Endodermal cell (in vitro differentiated cells): ENCODE measurements around the gene SFTPD. TPM values are rescaled to one million over a fixed set of nuclear protein-coding genes. Genes with fewer than 3 reads are reported as not detected.

Experiments used
- DNase-seq: peaks from one replicate; pipeline ENCODE4 v3.0.0-alpha.2; 2017
- H3K27ac ChIP-seq: 2 replicates; pipeline ENCODE4 v1.5.1; 2013; ENCODE audit warnings: mild to moderate bottlenecking, low read depth, low read length, moderate library complexity
- H3K27me3 ChIP-seq: 2 replicates; pipeline ENCODE4 v1.6.1; 2013; ENCODE audit warnings: mild to moderate bottlenecking, low read length, moderate library complexity; ENCODE audit not compliant: insufficient read depth, control insufficient read depth, poor library complexity, severe bottlenecking
- H3K36me3 ChIP-seq: 2 replicates; pipeline ENCODE4 v1.7.0; 2013; ENCODE audit warnings: mild to moderate bottlenecking, low read length, moderate library complexity; ENCODE audit not compliant: control insufficient read depth, insufficient read depth
- H3K4me1 ChIP-seq: one replicate; pipeline ENCODE4 v1.7.0; 2013; ENCODE audit warnings: low read length; ENCODE audit not compliant: control insufficient read depth, insufficient read depth
- H3K4me3 ChIP-seq: 2 replicates; pipeline ENCODE4 v1.5.1; 2013; ENCODE audit warnings: mild to moderate bottlenecking, low read length, moderate library complexity
- H3K9ac ChIP-seq: 2 replicates; pipeline ENCODE4 v1.6.1; 2013; ENCODE audit warnings: mild to moderate bottlenecking, low read length, moderate library complexity; ENCODE audit not compliant: poor library complexity, severe bottlenecking; ENCODE audit errors: extremely low read depth
- H3K9me3 ChIP-seq: 2 replicates; pipeline ENCODE4 v1.6.1; 2013; ENCODE audit warnings: mild to moderate bottlenecking, low read length, moderate library complexity; ENCODE audit not compliant: control insufficient read depth
- H3K27ac Mint-ChIP-seq: 2 replicates; pipeline ENCODE4 v1.8.0; 2020; ENCODE audit warnings: mixed read lengths
- H3K27me3 Mint-ChIP-seq: 2 replicates; pipeline ENCODE4 v1.8.0; 2021; ENCODE audit warnings: mild to moderate bottlenecking, mixed read lengths; ENCODE audit not compliant: insufficient read depth
- H3K36me3 Mint-ChIP-seq: 2 replicates; pipeline ENCODE4 v1.8.0; 2020; ENCODE audit warnings: low read depth, mixed read lengths
- H3K4me1 Mint-ChIP-seq: 2 replicates; pipeline ENCODE4 v1.8.0; 2020; ENCODE audit warnings: mixed read lengths
- H3K4me3 Mint-ChIP-seq: 2 replicates; pipeline ENCODE4 v1.8.0; 2020; ENCODE audit warnings: mild to moderate bottlenecking, moderate library complexity, mixed read lengths
- H3K9me3 Mint-ChIP-seq: 2 replicates; pipeline ENCODE4 v1.8.0; 2020; ENCODE audit warnings: mild to moderate bottlenecking, mixed read lengths
- WGBS, 2 experiments: methylation state at CpG; one replicate each; pipeline versions ENCODE4 v1.1.5 to v1.1.7; 2013; ENCODE audit warnings: missing lambda C conversion rate in 2 of 2, mixed read lengths in 1 of 2; ENCODE audit not compliant: insufficient coverage in 1 of 2, insufficient read length in 1 of 2; 5-methylcytosine and 5-hydroxymethylcytosine counted together
- total RNA-seq, 2 donors: library from RNA; stranded (reverse); fragmentation: NEBNext Ultra II Directional in 1 of 2; extraction: Animal tissue kit (Norgen Biotek cat#: 25700) in 1 of 2; gene quantifications; 2 replicates in 1 of 2; 3 replicates in 1 of 2; pipeline ENCODE4 v1.2.1, GENCODE V29; 2021
- TF ChIP-seq, protein P1 (sequence below): fragments of 200-600 bp; sonication (generic); conservative IDR thresholded peaks from 2 replicates; pipeline ENCODE4 v1.5.0; 2021; ENCODE audit warnings: antibody characterized with exemption, mild to moderate bottlenecking

The SFTPD gene
- total RNA-seq, 2 donors from 2014 or later, result 0.42 to 0.86 TPM

- H3K4me3 Mint-ChIP-seq, result no peak overlapping the region
- Histone ChIP-seq H3K27me3 (no peaks in the 10 kb centered on the region), H3K27ac (no peak overlapping the region), H3K9ac (no peak overlapping the region), H3K9me3 (no peaks in the 10 kb centered on the region), H3K4me1 (no peaks in the 10 kb centered on the region), H3K36me3 (peaks cover 12% of the 10 kb centered on the region), H3K4me3 (no peak overlapping the region)
- H3K27me3 Mint-ChIP-seq, result no peaks in the 10 kb centered on the region
- DNase-seq, result no peak
- H3K9me3 Mint-ChIP-seq, result no peaks in the 10 kb centered on the region
- 80 to 97% methylated on average over 1 to 2 of the region's 2 CpGs for WGBS, 2 experiments
- TF ChIP-seq, protein P1, sequence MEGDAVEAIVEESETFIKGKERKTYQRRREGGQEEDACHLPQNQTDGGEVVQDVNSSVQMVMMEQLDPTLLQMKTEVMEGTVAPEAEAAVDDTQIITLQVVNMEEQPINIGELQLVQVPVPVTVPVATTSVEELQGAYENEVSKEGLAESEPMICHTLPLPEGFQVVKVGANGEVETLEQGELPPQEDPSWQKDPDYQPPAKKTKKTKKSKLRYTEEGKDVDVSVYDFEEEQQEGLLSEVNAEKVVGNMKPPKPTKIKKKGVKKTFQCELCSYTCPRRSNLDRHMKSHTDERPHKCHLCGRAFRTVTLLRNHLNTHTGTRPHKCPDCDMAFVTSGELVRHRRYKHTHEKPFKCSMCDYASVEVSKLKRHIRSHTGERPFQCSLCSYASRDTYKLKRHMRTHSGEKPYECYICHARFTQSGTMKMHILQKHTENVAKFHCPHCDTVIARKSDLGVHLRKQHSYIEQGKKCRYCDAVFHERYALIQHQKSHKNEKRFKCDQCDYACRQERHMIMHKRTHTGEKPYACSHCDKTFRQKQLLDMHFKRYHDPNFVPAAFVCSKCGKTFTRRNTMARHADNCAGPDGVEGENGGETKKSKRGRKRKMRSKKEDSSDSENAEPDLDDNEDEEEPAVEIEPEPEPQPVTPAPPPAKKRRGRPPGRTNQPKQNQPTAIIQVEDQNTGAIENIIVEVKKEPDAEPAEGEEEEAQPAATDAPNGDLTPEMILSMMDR, result no peak
- no peaks in the 10 kb centered on the region for H3K4me1 Mint-ChIP-seq
- peaks cover 19% of the 10 kb centered on the region for H3K36me3 Mint-ChIP-seq
- H3K27ac Mint-ChIP-seq, result no peak overlapping the region
Observed at GRCh38 chr10:79910836-79911235, 38.1 kb downstream of the SFTPD start.

- Histone ChIP-seq H3K27me3 (no peaks in the 10 kb centered on the region), H3K36me3 (peaks cover 12% of the 10 kb centered on the region), H3K9ac (no peak overlapping the region), H3K9me3 (no peaks in the 10 kb centered on the region), H3K4me1 (no peaks in the 10 kb centered on the region), H3K4me3 (no peak overlapping the region), H3K27ac (no peak overlapping the region)
- H3K9me3 Mint-ChIP-seq, result no peaks in the 10 kb centered on the region
- TF ChIP-seq, protein P1, result no peak
- no peak for DNase-seq
- no peaks in the 10 kb centered on the region for H3K27me3 Mint-ChIP-seq
- 71 to 93% methylated on average over 1 to 3 of the region's 3 CpGs for WGBS, 2 experiments
- no peak overlapping the region for H3K4me3 Mint-ChIP-seq
- peaks cover 19% of the 10 kb centered on the region for H3K36me3 Mint-ChIP-seq
- peaks cover 4% of the 10 kb centered on the region for H3K4me1 Mint-ChIP-seq
- no peak overlapping the region for H3K27ac Mint-ChIP-seq
Observed at GRCh38 chr10:79910344-79910743, 38.6 kb downstream of the SFTPD start.

DNA sequence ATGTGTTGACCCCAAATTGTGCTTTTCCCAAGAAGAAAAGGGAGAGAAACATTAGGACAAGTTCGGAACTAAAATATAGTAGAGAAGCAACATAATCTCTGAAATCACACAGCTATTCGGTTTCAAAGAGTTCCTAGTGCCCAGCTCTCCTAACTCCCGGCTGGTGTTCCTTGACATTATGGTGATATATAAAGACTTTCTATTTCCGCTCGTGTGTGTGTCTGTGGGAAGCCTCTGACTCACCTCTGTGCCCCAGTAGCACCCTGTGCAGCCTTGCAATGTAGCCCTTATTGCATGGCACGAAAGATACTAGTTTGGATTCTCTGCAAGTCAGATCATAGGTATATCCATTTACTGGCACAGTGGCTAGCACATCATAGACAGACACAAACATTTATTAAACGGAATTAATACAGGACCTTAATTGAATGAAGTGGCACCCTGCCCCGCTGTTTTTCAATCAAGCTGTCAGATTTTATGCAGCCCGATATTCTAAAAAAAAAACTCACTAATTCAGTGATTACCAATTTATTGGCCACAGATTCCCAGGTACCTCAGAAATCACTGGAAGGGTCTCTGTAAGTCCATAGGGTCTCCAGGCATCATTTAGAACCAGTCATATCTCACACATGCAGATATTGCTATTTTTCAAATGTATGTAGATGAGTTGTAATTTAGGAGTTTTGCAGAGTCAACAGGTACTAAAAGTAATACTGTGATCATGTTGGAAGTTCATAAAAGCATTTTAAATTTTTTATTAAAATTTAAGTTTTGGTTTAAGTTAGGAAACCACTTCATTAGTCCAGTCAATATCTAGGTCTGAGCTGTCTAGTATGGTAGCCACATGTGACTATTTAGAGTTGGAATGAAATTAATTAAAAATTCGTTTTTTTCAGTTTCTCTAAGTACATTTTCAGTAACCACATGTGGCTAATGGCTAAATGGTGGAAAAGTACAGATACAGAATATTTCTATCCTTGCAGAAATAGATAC, 43.3 kb downstream of the SFTPD start:
- H3K27me3 Mint-ChIP-seq, result peaks cover 13% of the 10 kb centered on the region
- peak overlapping the region; percentile 99 for H3K4me3 Mint-ChIP-seq
- H3K27ac Mint-ChIP-seq, result peak overlapping the region; percentile 97
- peaks cover 4% of the 10 kb centered on the region for H3K36me3 ChIP-seq
- TF ChIP-seq, protein P1, result no peak
- H3K4me3 ChIP-seq, result peak overlapping the region; percentile 94
- H3K4me1 ChIP-seq, result no peaks in the 10 kb centered on the region
- no peaks in the 10 kb centered on the region for H3K9me3 ChIP-seq
- H3K27me3 ChIP-seq, result no peaks in the 10 kb centered on the region
- H3K9ac ChIP-seq, result peak overlapping the region; percentile 75
- no peaks in the 10 kb centered on the region for H3K9me3 Mint-ChIP-seq
- no peak for DNase-seq
- peaks cover 8% of the 10 kb centered on the region for H3K4me1 Mint-ChIP-seq
- no peak overlapping the region for H3K27ac ChIP-seq
- WGBS, 2 experiments, result 37 to 40% methylated on average over 9 of the region's 10 CpGs
- peaks cover 19% of the 10 kb centered on the region for H3K36me3 Mint-ChIP-seq
